Prostate gland (tissue), 1 donor: Measurements from ENCODE around the gene ZSCAN5A.

Source experiments
- POLR2A ChIP-seq: fragments of 450-650 bp; IDR thresholded peaks from one replicate; pipeline ENCODE4 v1.6.1; 2016; ENCODE audit warnings: antibody characterized with exemption, mild to moderate bottlenecking
- POLR2AphosphoS5 ChIP-seq: sonication (generic); formaldehyde crosslinking; IDR thresholded peaks from one replicate; pipeline ENCODE4 v1.6.1; 2017; ENCODE audit warnings: antibody characterized with exemption

- TF ChIP-seq POLR2AphosphoS5 (no peak), POLR2A (no peak)
Observed at GRCh38 chr19:56299688-56300087, 15.0 kb downstream of the ZSCAN5A start.
